ENCODE results near the gene RAX2.

- no peak for TF ChIP-seq ARID5B (CRISPR knock-in tag; IDR thresholded peaks at IDR 0.05)
- no peak for TF ChIP-seq SP2 (CRISPR knock-in tag; IDR thresholded peaks at IDR 0.05)
- no peak for TF ChIP-seq SNAPC5 (CRISPR knock-in tag; IDR thresholded peaks at IDR 0.05; ENCODE audit: borderline replicate concordance)
Observed at GRCh38 chr19:3792114-3792513, 20.1 kb upstream of the RAX2 start.
